H1 (cell line): ENCODE data around the gene TMEM198. TPM values are rescaled to one million over a fixed set of nuclear protein-coding genes. Genes with fewer than 3 reads are reported as not detected.
A peak's percentile ranks its signal among the peaks of the same experiment; 100 is the strongest.

Experiments used
- ASH2L ChIP-seq: fragments of 200-600, 300-600 bp; sonication (generic); IDR thresholded peaks from one replicate; pipeline ENCODE4 v1.7.1; 2017; ENCODE audit warnings: low read length
- BACH1 ChIP-seq: IDR thresholded peaks from 2 replicates; pipeline ENCODE4 v1.6.1; 2012; ENCODE audit warnings: low read length, improper control_type of control experiment
- BCL11A ChIP-seq, 2 experiments: IDR thresholded peaks; one replicate each; pipeline ENCODE4 v1.6.1; 2011; ENCODE audit warnings: low read depth in 2 of 2, low read length in 2 of 2, mild to moderate bottlenecking in 2 of 2
- CBX5 ChIP-seq: fragments of 300-800, 300-1000 bp; sonication (generic); IDR thresholded peaks from 2 replicates; pipeline ENCODE4 v1.7.1; 2016; ENCODE audit warnings: antibody characterized with exemption, low read length, low read depth
- CTBP2 ChIP-seq: IDR thresholded peaks from 2 replicates; pipeline ENCODE4 v1.7.0; 2011; ENCODE audit warnings: borderline replicate concordance, mild to moderate bottlenecking, moderate library complexity, mixed read lengths, low read length; ENCODE audit not compliant: insufficient read depth, insufficient read length
- HDAC2 ChIP-seq, 2 experiments: fragments of 300-600 bp in 1 of 2; sonication (generic) in 1 of 2; IDR thresholded peaks; 2 replicates each; pipeline ENCODE4 v1.6.1; 2011 to 2012; ENCODE audit warnings: low read depth in 2 of 2, low read length in 2 of 2, mild to moderate bottlenecking in 2 of 2, moderate library complexity in 2 of 2, borderline replicate concordance in 1 of 2, inconsistent platforms in 1 of 2
- HDAC6 ChIP-seq: IDR thresholded peaks from one replicate; pipeline ENCODE4 v1.7.1; 2012; ENCODE audit warnings: low read depth, mild to moderate bottlenecking, inconsistent platforms, low read length, moderate library complexity
- JUN ChIP-seq: IDR thresholded peaks from 2 replicates; pipeline ENCODE4 v1.6.1; 2011; ENCODE audit warnings: low read depth, mild to moderate bottlenecking, improper control_type of control experiment, low read length
- JUND ChIP-seq: IDR thresholded peaks from 2 replicates; pipeline ENCODE4 v1.6.1; 2011; ENCODE audit warnings: mild to moderate bottlenecking, improper control_type of control experiment, low read length
- KDM1A ChIP-seq: fragments of 200-600, 300-600 bp; sonication (generic); IDR thresholded peaks from 2 replicates; pipeline ENCODE4 v1.7.1; 2016; ENCODE audit warnings: mild to moderate bottlenecking, low read length, borderline replicate concordance
- KDM4A ChIP-seq: IDR thresholded peaks from one replicate; pipeline ENCODE4 v1.7.1; 2012; ENCODE audit warnings: low read depth, mild to moderate bottlenecking, moderate library complexity, low read length, inconsistent platforms; ENCODE audit not compliant: severe bottlenecking
- NANOG ChIP-seq: IDR thresholded peaks from 2 replicates; pipeline ENCODE4 v1.6.1; 2011; ENCODE audit warnings: low read length, low read depth, mild to moderate bottlenecking, inconsistent platforms; ENCODE audit not compliant: insufficient read depth, poor library complexity, severe bottlenecking
- PHF8 ChIP-seq: fragments of 200-600 bp; sonication (generic); conservative IDR thresholded peaks from 2 replicates; pipeline ENCODE4 v1.7.1; 2012; ENCODE audit warnings: low read depth, mild to moderate bottlenecking, inconsistent platforms, low read length, moderate library complexity
- POLR2A ChIP-seq, 2 experiments: IDR thresholded peaks; 1 replicate in 1 of 2; 2 replicates in 1 of 2; pipeline ENCODE4 v1.6.1; 2011; ENCODE audit warnings: low read depth in 2 of 2, low read length in 2 of 2, mild to moderate bottlenecking in 2 of 2; ENCODE audit errors: control extremely low read depth in 1 of 2
- POLR2AphosphoS5 ChIP-seq: IDR thresholded peaks from 2 replicates; pipeline ENCODE4 v1.6.1; 2011; ENCODE audit warnings: low read depth, low read length
- POU5F1 ChIP-seq: IDR thresholded peaks from 2 replicates; pipeline ENCODE4 v1.6.1; 2011; ENCODE audit warnings: low read depth, mild to moderate bottlenecking, low read length, moderate library complexity
- SP2 ChIP-seq: IDR thresholded peaks from 2 replicates; pipeline ENCODE4 v1.6.1; 2012; ENCODE audit warnings: mild to moderate bottlenecking, low read length, inconsistent platforms
- TAF1 ChIP-seq: IDR thresholded peaks from 2 replicates; pipeline ENCODE4 v1.6.1; 2011; ENCODE audit warnings: mild to moderate bottlenecking, low read depth, low read length
- TBP ChIP-seq: IDR thresholded peaks from 2 replicates; pipeline ENCODE4 v1.6.1; 2011; ENCODE audit warnings: low read depth, low read length, improper control_type of control experiment
- TEAD4 ChIP-seq: IDR thresholded peaks from 2 replicates; pipeline ENCODE4 v1.6.1; 2012; ENCODE audit warnings: low read depth, low read length, inconsistent platforms, mixed read lengths
- polyA plus RNA-seq, 7 experiments: library from polyadenylated mRNA; depleted of rRNA in 3 of 7; stranded (reverse) in 5 of 7; unstranded in 2 of 7; fragments of >200 nt in 5 of 7; fragments of 200-250 nt in 2 of 7; gene quantifications; 1 replicate in 5 of 7; 2 replicates in 1 of 7; 4 replicates in 1 of 7; pipeline versions ENCODE4 v1.2.1 to v1.2.3, GENCODE V29; 2011 to 2013; ENCODE audit warnings: missing spikeins in 2 of 7, mixed read lengths in 2 of 7
- total RNA-seq: library from RNA; stranded (reverse); fragmentation: NEBNext Ultra II Directional; extraction: Animal tissue kit (Norgen Biotek cat#: 25700); gene quantifications from 2 replicates; pipeline ENCODE4 v1.2.1, GENCODE V29; 2021
- TF ChIP-seq, protein P1 (sequence below): IDR thresholded peaks from 2 replicates; pipeline ENCODE4 v1.6.1; 2011; ENCODE audit warnings: low read length, improper control_type of control experiment

TMEM198 gene
- total and polyA plus RNA-seq, 2 of the 8 experiments (the other 6 are each of a cell fraction or from before 2014, with no cell fraction given): 10.2 to 10.4 TPM

DNA sequence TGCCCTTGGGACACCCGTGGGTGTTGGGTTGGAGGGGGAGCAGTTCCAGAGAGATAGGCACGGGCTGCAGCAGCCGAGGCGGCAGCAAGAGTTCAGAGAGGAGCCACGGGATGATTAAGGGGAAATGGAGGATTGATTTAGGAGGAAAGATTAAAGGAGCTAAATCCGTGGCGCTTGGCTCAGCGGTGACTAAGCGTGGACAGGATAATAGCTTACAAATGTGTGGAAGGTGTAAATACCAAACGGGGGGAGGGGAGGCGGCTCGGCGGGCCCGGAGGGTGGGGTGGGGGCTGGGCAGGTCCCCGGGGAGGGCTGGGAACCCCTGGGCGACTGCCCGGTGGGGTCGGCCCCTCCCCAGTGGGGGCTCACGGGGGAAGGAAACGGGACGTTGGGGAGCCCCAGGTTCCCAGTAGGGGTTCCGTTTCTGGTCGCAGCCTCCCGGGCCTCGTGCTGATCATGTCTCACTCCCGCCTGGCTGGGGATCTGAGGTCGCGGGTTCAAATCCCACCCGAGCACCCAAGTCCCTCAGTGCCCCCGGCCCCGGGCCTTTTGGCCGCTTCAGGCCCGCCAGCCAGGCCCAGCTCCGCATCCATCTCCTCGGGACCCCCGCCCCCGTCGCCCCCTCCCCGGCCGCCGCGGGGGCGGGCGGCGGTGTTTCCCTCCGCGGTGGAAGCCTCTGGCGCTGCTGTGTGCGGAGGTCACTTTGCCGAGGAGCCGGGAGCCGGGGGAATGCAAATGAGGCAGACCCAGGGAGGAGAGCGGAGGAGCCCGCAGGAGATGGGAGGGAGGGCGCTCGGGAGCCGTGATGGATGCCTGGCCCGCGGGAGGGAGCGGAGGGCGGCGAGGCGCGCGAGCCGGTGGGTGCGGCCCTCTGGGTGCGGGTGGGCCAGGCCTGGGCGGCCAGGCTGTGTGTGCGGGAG is 21.5 kb upstream of the TMEM198 start (continued):
- TF ChIP-seq JUN: no peak
- TF ChIP-seq TBP: no peak
- no peak for TF ChIP-seq CTBP2
- TF ChIP-seq TAF1: peak; percentile 25; the same call in 1 of the 2 replicates
- TF ChIP-seq KDM4A: peak; percentile 22
- no peak for TF ChIP-seq CBX5
- TF ChIP-seq NANOG: no peak
- TF ChIP-seq, protein P1, sequence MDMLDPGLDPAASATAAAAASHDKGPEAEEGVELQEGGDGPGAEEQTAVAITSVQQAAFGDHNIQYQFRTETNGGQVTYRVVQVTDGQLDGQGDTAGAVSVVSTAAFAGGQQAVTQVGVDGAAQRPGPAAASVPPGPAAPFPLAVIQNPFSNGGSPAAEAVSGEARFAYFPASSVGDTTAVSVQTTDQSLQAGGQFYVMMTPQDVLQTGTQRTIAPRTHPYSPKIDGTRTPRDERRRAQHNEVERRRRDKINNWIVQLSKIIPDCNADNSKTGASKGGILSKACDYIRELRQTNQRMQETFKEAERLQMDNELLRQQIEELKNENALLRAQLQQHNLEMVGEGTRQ: no peak
- TF ChIP-seq POLR2AphosphoS5: no peak
- TF ChIP-seq HDAC2 (IDR thresholded peaks at IDR 0.05; ENCODE audit: borderline replicate concordance in 1 of 2, low read depth in 2 of 2, low read length in 2 of 2): no peak
- TF ChIP-seq POU5F1: no peak
- TF ChIP-seq KDM1A: no peak
- TF ChIP-seq BACH1: no peak
- no peak for TF ChIP-seq SP2
- TF ChIP-seq JUND: no peak
- peak; percentile 24; the same call in 1 of the 2 replicates for TF ChIP-seq PHF8
- TF ChIP-seq ASH2L: peak; percentile 34
- TF ChIP-seq POLR2A (IDR thresholded peaks at IDR 0.05; ENCODE audit: control extremely low read depth in 1 of 2, low read depth in 2 of 2, low read length in 2 of 2): no peak
- TF ChIP-seq HDAC6: no peak
- TF ChIP-seq TEAD4: 0 out of 2 replicates have a peak, but pooled peaks have one; percentile 11
- TF ChIP-seq BCL11A (IDR thresholded peaks at IDR 0.05; ENCODE audit: low read depth in 2 of 2, low read length in 2 of 2): no peak
